NCI-H510A (cell line): ENCODE data around the gene THBS3.

Source experiments
- DNase-seq: peaks from one replicate; lab custom pipeline; 2025; lab: John Stamatoyannopoulos, UW

The THBS3 gene

GRCh38 chr1:155187456-155187891, 20.2 kb downstream of the THBS3 start:
- DNase-seq: no peak

- DNase-seq: no peak
Measured at GRCh38 chr1:155186794-155187455, 20.8 kb downstream of the THBS3 start.

- DNase-seq: peak; percentile 52
Measured at GRCh38 chr1:155186067-155186793, 21.5 kb downstream of the THBS3 start.

- DNase-seq: no peak
Measured at GRCh38 chr1:155185783-155186066, 22.0 kb downstream of the THBS3 start.

GRCh38 chr1:155184835-155185782, 22.6 kb downstream of the THBS3 start:
- no peak for DNase-seq

- DNase-seq: no peak
Measured at GRCh38 chr1:155184351-155184811, 23.3 kb downstream of the THBS3 start.

GRCh38 chr1:155183775-155184221, 23.9 kb downstream of the THBS3 start:
- no peak for DNase-seq

GRCh38 chr1:155182052-155182550, 25.6 kb downstream of the THBS3 start:
- no peak for DNase-seq

- no peak for DNase-seq
Measured at GRCh38 chr1:155181371-155182051, 26.2 kb downstream of the THBS3 start.

- DNase-seq: no peak
Measured at GRCh38 chr1:155179112-155180031, 28.3 kb downstream of the THBS3 start.

- no peak for DNase-seq
Measured at GRCh38 chr1:155178441-155179111, 29.1 kb downstream of the THBS3 start.

- DNase-seq: no peak
Measured at GRCh38 chr1:155177918-155178281, 29.8 kb downstream of the THBS3 start.

- no peak for DNase-seq
Measured at GRCh38 chr1:155177192-155177917, 30.3 kb downstream of the THBS3 start.

- DNase-seq: peak; percentile 30
Measured at GRCh38 chr1:155176544-155177071, 31.1 kb downstream of the THBS3 start.

GRCh38 chr1:155175927-155176371, 31.7 kb downstream of the THBS3 start:
- no peak for DNase-seq

GRCh38 chr1:155175281-155175926, 32.3 kb downstream of the THBS3 start:
- DNase-seq: no peak

GRCh38 chr1:155174324-155175280, 33.1 kb downstream of the THBS3 start:
- DNase-seq: peak; percentile 59
